DMS79 treated with DMSO at 0.1 percent for 48 hours (cell line): Measurements from ENCODE around the gene CRB2.

ENCODE experiments used
- DNase-seq: peaks from one replicate; lab custom pipeline; 2025; lab: John Stamatoyannopoulos, UW

The CRB2 gene

GRCh38 chr9:123421801-123422455, 65.9 kb downstream of the CRB2 start:
- no peak for DNase-seq

- DNase-seq = no peak
Measured at GRCh38 chr9:123422635-123423310, 66.8 kb downstream of the CRB2 start.

GRCh38 chr9:123423311-123423640, 67.3 kb downstream of the CRB2 start:
- DNase-seq = no peak

GRCh38 chr9:123424131-123424530, 68.1 kb downstream of the CRB2 start:
- DNase-seq = no peak

- no peak for DNase-seq
Measured at GRCh38 chr9:123424552-123425225, 68.7 kb downstream of the CRB2 start.

GRCh38 chr9:123425261-123425821, 69.3 kb downstream of the CRB2 start:
- no peak for DNase-seq

- no peak for DNase-seq
Measured at GRCh38 chr9:123425836-123426365, 69.9 kb downstream of the CRB2 start.

- no peak for DNase-seq
Measured at GRCh38 chr9:123426406-123426805, 70.4 kb downstream of the CRB2 start.
